NCI-H1436 (cell line): ENCODE data around the gene TRUB2.
A peak's percentile ranks its signal among the peaks of the same experiment; 100 is the strongest.
"Not testable (repeated sequence)": the region's sequence is repeated elsewhere in the genome, so short reads cannot be mapped to it uniquely, and the experiment has no call there.

Source experiments
- DNase-seq: peaks from one replicate; lab custom pipeline; 2025; lab: John Stamatoyannopoulos, UW

Gene TRUB2

GRCh38 chr9:128340691-128341434 lies 18.6 kb upstream of the TRUB2 start:
- DNase-seq: no peak

GRCh38 chr9:128339761-128340690 lies 17.8 kb upstream of the TRUB2 start, which contains the start of gene SLC27A4:
Gene SLC27A4, plus strand, starts transcription at chr9:128340527. Its CDS starts 2,606 bp downstream, at chr9:128343133.
- peak; percentile 69 for DNase-seq

- DNase-seq: not testable (repeated sequence)
These were observed 16.8 kb upstream of the TRUB2 start for GRCh38 chr9:128338852-128339614.

GRCh38 chr9:128337936-128338335 lies 15.7 kb upstream of the TRUB2 start:
- DNase-seq: no peak

- DNase-seq: no peak
These were observed 13.7 kb upstream of the TRUB2 start for GRCh38 chr9:128335914-128336313.

- DNase-seq: no peak
These were observed 12.9 kb upstream of the TRUB2 start for GRCh38 chr9:128335161-128335560.

- no peak for DNase-seq
These were observed 11.2 kb upstream of the TRUB2 start for GRCh38 chr9:128333451-128333869.

- DNase-seq: no peak
These were observed 3.4 kb upstream of the TRUB2 start for GRCh38 chr9:128325629-128326028.

- DNase-seq: no peak
These were observed 2.2 kb upstream of the TRUB2 start for GRCh38 chr9:128324401-128324800.

- no peak for DNase-seq
These were observed 1.5 kb upstream of the TRUB2 start for GRCh38 chr9:128323791-128324190.

- DNase-seq: no peak
These were observed 1.0 kb upstream of the TRUB2 start for GRCh38 chr9:128323212-128323730.

GRCh38 chr9:128321879-128322403 lies 306 bp downstream of the TRUB2 start:
- no peak for DNase-seq

GRCh38 chr9:128321343-128321742 lies 904 bp downstream of the TRUB2 start:
- no peak for DNase-seq

- no peak for DNase-seq
These were observed 4.6 kb downstream of the TRUB2 start for GRCh38 chr9:128317629-128318028.

- DNase-seq: no peak
These were observed 5.8 kb downstream of the TRUB2 start for GRCh38 chr9:128316421-128316820.

GRCh38 chr9:128314697-128315096 lies 7.5 kb downstream of the TRUB2 start:
- no peak for DNase-seq

- no peak for DNase-seq
These were observed 11.8 kb downstream of the TRUB2 start for GRCh38 chr9:128310461-128310860.

GRCh38 chr9:128309551-128309950 lies 12.7 kb downstream of the TRUB2 start:
- no peak for DNase-seq

GRCh38 chr9:128304971-128305288 lies 17.3 kb downstream of the TRUB2 start:
- no peak for DNase-seq

- no peak for DNase-seq
These were observed 17.9 kb downstream of the TRUB2 start for GRCh38 chr9:128304136-128304970.
